CD4-positive, CD25-positive, alpha-beta regulatory T cell (primary cell): ENCODE results near the gene C13orf42. TPM values are rescaled to one million over a fixed set of nuclear protein-coding genes. Genes with fewer than 3 reads are reported as not detected.

Source experiments
- ATAC-seq, 2 donors: fragments of 150-1000 bp; cut with Tn5 transposase; one replicate each; pipeline ENCODE4 v1.10.0; 2021; ENCODE audit warnings: low read depth in 2 of 2, moderate number of reproducible peaks in 2 of 2, moderate library complexity in 1 of 2
- DNase-seq, 3 donors: peaks; one replicate each; pipeline versions ENCODE4 v3.0.0 to v3.0.0-alpha.2; 2012 to 2022; ENCODE audit warnings: mixed read lengths in 1 of 3
- H3K27ac ChIP-seq: one replicate; pipeline ENCODE4 v1.7.0; 2013; ENCODE audit warnings: mild to moderate bottlenecking, low read length; ENCODE audit not compliant: insufficient read depth, poor library complexity, severe bottlenecking
- H3K27me3 ChIP-seq: one replicate; pipeline ENCODE4 v1.7.0; 2013; ENCODE audit warnings: low read length; ENCODE audit not compliant: control insufficient read depth, insufficient read depth
- H3K36me3 ChIP-seq: one replicate; pipeline ENCODE4 v1.7.0; 2013; ENCODE audit warnings: mild to moderate bottlenecking, low read length, moderate library complexity; ENCODE audit not compliant: control insufficient read depth, insufficient read depth
- H3K4me1 ChIP-seq: 2 replicates; pipeline ENCODE4 v1.7.0; 2013; ENCODE audit warnings: mild to moderate bottlenecking, low read length; ENCODE audit not compliant: insufficient read depth, control insufficient read depth, poor library complexity, severe bottlenecking
- H3K4me3 ChIP-seq: one replicate; pipeline ENCODE4 v1.7.0; 2013; ENCODE audit warnings: low read depth, mild to moderate bottlenecking, low read length, moderate library complexity
- H3K9me3 ChIP-seq, 2 experiments: 1 replicate in 1 of 2; 2 replicates in 1 of 2; pipeline ENCODE4 v1.7.0; 2013; ENCODE audit warnings: low read length in 2 of 2, mild to moderate bottlenecking in 1 of 2, moderate library complexity in 1 of 2; ENCODE audit not compliant: control insufficient read depth in 2 of 2
- H3K27ac Mint-ChIP-seq, 3 donors: one replicate each; pipeline ENCODE4 v1.8.0; 2020 to 2022; ENCODE audit warnings: mild to moderate bottlenecking in 3 of 3, mixed read lengths in 3 of 3, moderate library complexity in 2 of 3
- H3K27me3 Mint-ChIP-seq: one replicate; pipeline ENCODE4 v1.8.0; 2022; ENCODE audit warnings: mild to moderate bottlenecking, mixed read lengths
- H3K36me3 Mint-ChIP-seq: one replicate; pipeline ENCODE4 v1.8.0; 2020; ENCODE audit warnings: mixed read lengths
- H3K4me1 Mint-ChIP-seq, 4 donors: one replicate each; pipeline ENCODE4 v1.8.0; 2020 to 2022; ENCODE audit warnings: mixed read lengths in 4 of 4, mild to moderate bottlenecking in 1 of 4
- H3K4me3 Mint-ChIP-seq, 4 donors: one replicate each; pipeline ENCODE4 v1.8.0; 2020 to 2022; ENCODE audit warnings: mild to moderate bottlenecking in 4 of 4, mixed read lengths in 4 of 4, moderate library complexity in 3 of 4
- H3K9me3 Mint-ChIP-seq, 7 donors: one replicate each; pipeline ENCODE4 v1.8.0; 2020 to 2022; ENCODE audit warnings: mixed read lengths in 7 of 7, mild to moderate bottlenecking in 3 of 7, moderate library complexity in 2 of 7
- polyA plus RNA-seq, 4 donors: library from polyadenylated mRNA; unstranded; fragments of 300-500 nt; fragmentation: Illumina TruSeq; gene quantifications; one replicate each; pipeline ENCODE4 v1.2.3, GENCODE V29; 2021
- total RNA-seq: library from RNA; stranded (reverse); gene quantifications from one replicate; pipeline ENCODE4 v1.2.3, GENCODE V29; 2022

Gene C13orf42
- total and polyA plus RNA-seq, 5 donors from 2014 or later: not detected

- DNase-seq (no peak), ATAC-seq (no peak)
- Mint-ChIP-seq H3K36me3 (no peaks in the 10 kb centered on the region), H3K27me3 (peaks cover 32% of the 10 kb centered on the region), H3K4me1 (peaks cover 0 to 6% (median 2%) of the 10 kb centered on the region in 4 donors), H3K27ac (no peak overlapping the region), H3K9me3 (peaks cover 0 to 1% (median 0%) of the 10 kb centered on the region in 7 donors), H3K4me3 (no peak overlapping the region)
- H3K4me1 ChIP-seq: no peaks in the 10 kb centered on the region
- no peak overlapping the region for H3K27ac ChIP-seq
- H3K27me3 ChIP-seq: peaks cover 14% of the 10 kb centered on the region
- H3K9me3 ChIP-seq: no peaks in the 10 kb centered on the region
- H3K36me3 ChIP-seq: no peaks in the 10 kb centered on the region
- H3K4me3 ChIP-seq: no peak overlapping the region
Observed at GRCh38 chr13:51064753-51065152, 46.3 kb downstream of the C13orf42 start.

DNA sequence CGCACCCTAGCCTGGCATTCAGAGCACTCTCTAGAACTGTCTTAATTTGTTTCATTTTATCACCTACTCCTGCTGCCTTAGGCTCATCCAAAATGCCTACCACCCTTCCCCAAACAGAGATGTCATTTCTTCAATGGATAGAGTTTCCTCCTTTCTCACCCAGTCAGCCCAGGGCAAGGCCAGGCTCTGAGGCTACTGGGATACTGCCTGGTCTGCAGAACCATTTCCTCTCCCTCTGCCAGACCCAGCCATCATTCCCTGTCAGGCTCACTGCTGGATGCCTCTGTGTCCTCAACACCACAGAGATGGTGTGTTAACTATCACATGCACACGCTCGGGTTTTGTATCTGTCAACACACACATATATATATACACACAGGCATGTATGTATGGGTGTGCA is 47.2 kb downstream of the C13orf42 start:
- Histone ChIP-seq H3K9me3 (no peaks in the 10 kb centered on the region), H3K4me1 (no peaks in the 10 kb centered on the region), H3K27ac (no peak overlapping the region), H3K4me3 (no peak overlapping the region), H3K27me3 (peaks cover 14% of the 10 kb centered on the region), H3K36me3 (no peaks in the 10 kb centered on the region)
- ATAC-seq (no peak), DNase-seq (no peak)
- Mint-ChIP-seq H3K36me3 (no peaks in the 10 kb centered on the region), H3K9me3 (peaks cover 0 to 1% (median 0%) of the 10 kb centered on the region in 7 donors), H3K27me3 (peaks cover 32% of the 10 kb centered on the region), H3K27ac (no peak overlapping the region), H3K4me1 (no peaks in the 10 kb centered on the region), H3K4me3 (no peak overlapping the region)

DNA sequence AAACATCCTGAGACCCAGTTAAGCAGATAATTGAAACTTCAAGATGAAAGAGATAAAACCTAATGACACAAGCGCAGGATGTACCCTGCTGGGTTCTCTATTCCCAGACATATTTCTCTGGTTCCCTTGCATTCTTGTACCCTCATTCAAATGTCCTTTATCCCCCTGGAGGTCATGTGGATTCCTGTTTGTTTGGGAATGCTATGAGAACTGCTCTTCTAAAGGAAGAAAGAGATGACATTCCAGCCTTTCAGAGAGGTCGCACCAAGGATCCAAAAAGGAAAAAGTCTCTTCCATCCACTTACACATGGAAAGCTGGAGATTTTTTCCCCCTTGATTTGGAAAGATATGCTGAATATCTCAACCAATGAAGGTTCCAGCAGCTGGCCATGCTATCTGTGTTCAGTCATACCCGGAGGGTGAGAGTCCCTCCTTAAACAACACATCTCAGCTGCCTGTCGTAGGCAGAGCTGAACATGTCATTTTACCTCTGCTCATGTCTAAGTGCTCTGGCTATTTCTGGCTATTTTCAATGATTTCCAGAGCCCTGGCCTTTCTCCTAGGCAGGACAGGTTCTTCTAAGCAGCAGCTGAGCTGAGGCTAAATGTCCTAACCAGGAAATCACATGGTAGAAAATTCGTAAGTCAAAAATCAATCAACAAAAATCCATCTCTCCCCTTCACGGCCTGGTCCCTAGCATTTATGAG is 52.5 kb downstream of the C13orf42 start:
- no peak for DNase-seq
- peaks cover 0 to 2% (median 0%) of the 10 kb centered on the region in 4 donors for H3K4me1 Mint-ChIP-seq
- no peaks in the 10 kb centered on the region for H3K36me3 Mint-ChIP-seq
- Histone ChIP-seq H3K27me3 (peaks cover 4% of the 10 kb centered on the region), H3K4me1 (no peaks in the 10 kb centered on the region), H3K9me3 (no peaks in the 10 kb centered on the region), H3K27ac (no peak overlapping the region), H3K4me3 (no peak overlapping the region), H3K36me3 (no peaks in the 10 kb centered on the region)
- H3K9me3 Mint-ChIP-seq: no peaks in the 10 kb centered on the region
- H3K4me3 Mint-ChIP-seq: no peak overlapping the region
- peak overlapping the region in 1 of 3 donors; percentile 20 for H3K27ac Mint-ChIP-seq
- peaks cover 19% of the 10 kb centered on the region for H3K27me3 Mint-ChIP-seq
- ATAC-seq: no peak

DNA sequence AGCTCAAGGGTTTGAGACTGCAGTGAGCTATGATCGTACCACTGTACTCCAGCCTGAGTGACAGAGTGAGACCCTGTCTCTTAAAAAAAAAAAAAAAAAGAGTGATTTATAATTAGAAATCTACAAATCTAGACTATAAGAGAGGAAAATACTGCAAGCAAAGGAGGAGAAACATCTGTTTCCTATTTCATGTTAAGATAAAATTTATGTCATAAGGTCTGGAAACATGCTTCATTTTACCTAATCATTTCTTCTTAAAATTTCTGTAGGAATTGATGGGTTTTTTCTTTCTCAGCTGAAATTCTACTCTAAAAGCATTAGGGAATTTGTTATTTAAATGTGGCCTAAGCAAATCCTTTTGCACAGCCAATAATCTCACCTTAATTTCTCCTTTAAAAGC is 53.2 kb downstream of the C13orf42 start:
- Mint-ChIP-seq H3K27ac (no peak overlapping the region), H3K27me3 (peaks cover 13% of the 10 kb centered on the region), H3K4me3 (no peak overlapping the region), H3K36me3 (no peaks in the 10 kb centered on the region), H3K4me1 (peaks cover 0 to 2% (median 0%) of the 10 kb centered on the region in 4 donors), H3K9me3 (no peaks in the 10 kb centered on the region)
- H3K27ac ChIP-seq: no peak overlapping the region
- no peak for DNase-seq
- H3K27me3 ChIP-seq: peaks cover 4% of the 10 kb centered on the region
- no peak for ATAC-seq
- no peaks in the 10 kb centered on the region for H3K9me3 ChIP-seq
- no peak overlapping the region for H3K4me3 ChIP-seq
- H3K36me3 ChIP-seq: no peaks in the 10 kb centered on the region
- no peaks in the 10 kb centered on the region for H3K4me1 ChIP-seq

- Histone ChIP-seq H3K27me3 (no peaks in the 10 kb centered on the region), H3K36me3 (no peaks in the 10 kb centered on the region), H3K27ac (no peak overlapping the region), H3K4me1 (no peaks in the 10 kb centered on the region), H3K9me3 (no peaks in the 10 kb centered on the region), H3K4me3 (no peak overlapping the region)
- DNase-seq (no peak), ATAC-seq (no peak)
- H3K27me3 Mint-ChIP-seq: peaks cover 11% of the 10 kb centered on the region
- H3K36me3 Mint-ChIP-seq: no peaks in the 10 kb centered on the region
- peak overlapping the region in 1 of 3 donors; percentile 3 for H3K27ac Mint-ChIP-seq
- H3K9me3 Mint-ChIP-seq: no peaks in the 10 kb centered on the region
- no peak overlapping the region for H3K4me3 Mint-ChIP-seq
- H3K4me1 Mint-ChIP-seq: peaks cover 0 to 2% (median 0%) of the 10 kb centered on the region in 4 donors
Observed at GRCh38 chr13:51057001-51057400, 54.1 kb downstream of the C13orf42 start.

- no peak for ATAC-seq
- DNase-seq: no peak
- no peaks in the 10 kb centered on the region for H3K4me1 ChIP-seq
- Mint-ChIP-seq H3K4me1 (peaks cover 0 to 2% (median under 1%) of the 10 kb centered on the region in 4 donors), H3K27me3 (peaks cover 5% of the 10 kb centered on the region), H3K4me3 (no peak overlapping the region), H3K27ac (no peak overlapping the region), H3K9me3 (no peaks in the 10 kb centered on the region), H3K36me3 (no peaks in the 10 kb centered on the region)
- H3K36me3 ChIP-seq: no peaks in the 10 kb centered on the region
- no peaks in the 10 kb centered on the region for H3K9me3 ChIP-seq
- no peaks in the 10 kb centered on the region for H3K27me3 ChIP-seq
- no peak overlapping the region for H3K4me3 ChIP-seq
- H3K27ac ChIP-seq: no peak overlapping the region
Observed at GRCh38 chr13:51052581-51052980, 58.5 kb downstream of the C13orf42 start.

DNA sequence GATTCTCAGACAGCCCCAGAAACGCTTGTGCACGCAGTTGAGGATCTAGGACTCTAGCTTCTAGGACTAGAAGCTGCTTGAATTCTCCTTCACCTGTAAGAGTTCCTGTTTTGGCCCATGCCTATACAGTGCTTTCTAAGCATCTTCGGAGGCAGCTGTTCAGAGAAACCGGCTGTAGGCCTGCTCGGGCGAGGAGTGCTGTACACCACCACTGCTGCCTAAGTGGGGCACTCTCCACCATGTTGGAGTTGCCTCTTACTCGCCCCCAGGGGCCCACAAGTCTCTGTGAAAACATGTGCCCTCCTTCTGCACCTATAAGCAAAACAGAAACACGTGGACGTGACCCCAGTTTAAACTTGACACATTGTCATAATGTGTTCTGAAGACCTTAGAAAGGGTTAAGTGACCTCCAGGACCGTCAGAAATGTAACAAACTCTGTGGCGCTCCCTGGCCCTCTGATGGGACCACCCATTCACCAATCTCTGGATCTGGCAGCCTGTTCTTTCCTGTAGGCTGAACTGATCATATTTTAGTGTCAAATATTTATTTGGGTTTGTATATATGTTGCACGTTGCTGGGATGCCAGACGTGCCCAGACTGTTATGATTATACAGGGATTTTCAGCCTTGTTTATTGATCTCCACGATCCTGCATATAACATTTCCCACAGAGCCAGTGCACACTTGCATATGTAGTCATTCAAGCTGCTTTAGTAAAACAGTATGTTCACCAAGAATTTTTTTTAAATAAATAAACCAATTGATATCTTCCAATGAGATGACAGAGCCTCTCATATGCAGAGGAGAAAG is 60.8 kb downstream of the C13orf42 start:
- Mint-ChIP-seq H3K27me3 (no peaks in the 10 kb centered on the region), H3K4me1 (peaks cover 0 to 1% (median 0%) of the 10 kb centered on the region in 4 donors), H3K9me3 (no peaks in the 10 kb centered on the region), H3K4me3 (no peak overlapping the region), H3K27ac (no peak overlapping the region), H3K36me3 (no peaks in the 10 kb centered on the region)
- ATAC-seq (no peak), DNase-seq (no peak)
- no peak overlapping the region for H3K27ac ChIP-seq
- H3K4me3 ChIP-seq: no peak overlapping the region
- no peaks in the 10 kb centered on the region for H3K9me3 ChIP-seq
- H3K4me1 ChIP-seq: no peaks in the 10 kb centered on the region
- no peaks in the 10 kb centered on the region for H3K27me3 ChIP-seq
- H3K36me3 ChIP-seq: no peaks in the 10 kb centered on the region
